Activated T-cell treated with anti-CD3 and anti-CD28 coated beads, Interleukin-2, amount 50 U/mL, for 24 hours (primary cell): ENCODE measurements around the gene ZNF581.
A peak's percentile ranks its signal among the peaks of the same experiment; 100 is the strongest.

Experiments used
- DNase-seq: peaks from one replicate; pipeline ENCODE4 v3.0.0-alpha.2; 2020
- H3K27ac Mint-ChIP-seq: 2 replicates; pipeline ENCODE4 v1.8.0; 2020; ENCODE audit warnings: mild to moderate bottlenecking, mixed read lengths
- H3K27me3 Mint-ChIP-seq: 2 replicates; pipeline ENCODE4 v1.8.0; 2020; ENCODE audit warnings: mixed read lengths
- H3K36me3 Mint-ChIP-seq: 2 replicates; pipeline ENCODE4 v1.8.0; 2020; ENCODE audit warnings: low read depth, mixed read lengths
- H3K4me1 Mint-ChIP-seq: 2 replicates; pipeline ENCODE4 v1.8.0; 2020; ENCODE audit warnings: low read depth, mixed read lengths
- H3K4me3 Mint-ChIP-seq: 2 replicates; pipeline ENCODE4 v1.8.0; 2020; ENCODE audit warnings: mild to moderate bottlenecking, moderate library complexity, mixed read lengths
- H3K9me3 Mint-ChIP-seq: 2 replicates; pipeline ENCODE4 v1.8.0; 2020; ENCODE audit warnings: mixed read lengths

ZNF581 gene

DNA sequence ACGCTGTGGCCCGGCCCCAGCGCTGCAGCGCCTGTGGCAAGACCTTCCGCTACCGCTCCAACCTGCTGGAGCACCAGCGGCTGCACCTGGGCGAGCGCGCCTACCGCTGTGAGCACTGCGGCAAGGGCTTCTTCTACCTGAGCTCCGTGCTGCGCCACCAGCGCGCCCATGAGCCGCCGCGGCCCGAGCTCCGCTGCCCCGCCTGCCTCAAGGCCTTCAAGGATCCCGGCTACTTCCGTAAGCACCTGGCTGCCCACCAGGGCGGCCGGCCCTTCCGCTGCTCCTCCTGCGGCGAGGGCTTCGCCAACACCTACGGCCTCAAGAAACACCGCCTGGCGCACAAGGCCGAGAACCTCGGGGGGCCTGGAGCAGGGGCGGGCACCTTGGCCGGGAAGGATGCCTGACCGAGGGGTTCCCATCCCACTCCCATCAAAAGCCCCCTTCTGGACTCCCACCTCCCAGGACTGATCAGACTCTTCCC lies 27.0 kb upstream of the ZNF581 start:
- no peaks in the 10 kb centered on the region for H3K9me3 Mint-ChIP-seq
- H3K27me3 Mint-ChIP-seq: no peaks in the 10 kb centered on the region
- H3K4me3 Mint-ChIP-seq: no peak overlapping the region
- H3K36me3 Mint-ChIP-seq: peaks cover 63% of the 10 kb centered on the region
- peaks cover 32% of the 10 kb centered on the region for H3K4me1 Mint-ChIP-seq
- no peak for DNase-seq
- no peak overlapping the region for H3K27ac Mint-ChIP-seq

GRCh38 chr19:55617426-55617825 lies 26.0 kb upstream of the ZNF581 start:
- no peak for DNase-seq
- no peaks in the 10 kb centered on the region for H3K9me3 Mint-ChIP-seq
- H3K27ac Mint-ChIP-seq: no peak overlapping the region
- no peak overlapping the region for H3K4me3 Mint-ChIP-seq
- H3K36me3 Mint-ChIP-seq: peaks cover 54% of the 10 kb centered on the region
- H3K4me1 Mint-ChIP-seq: peaks cover 22% of the 10 kb centered on the region
- no peaks in the 10 kb centered on the region for H3K27me3 Mint-ChIP-seq

- Mint-ChIP-seq H3K9me3 (no peaks in the 10 kb centered on the region), H3K4me1 (peaks cover 25% of the 10 kb centered on the region), H3K4me3 (no peak overlapping the region), H3K36me3 (peaks cover 44% of the 10 kb centered on the region), H3K27me3 (no peaks in the 10 kb centered on the region), H3K27ac (no peak overlapping the region)
- no peak for DNase-seq
Measured at GRCh38 chr19:55618426-55618825, 25.0 kb upstream of the ZNF581 start.

DNA sequence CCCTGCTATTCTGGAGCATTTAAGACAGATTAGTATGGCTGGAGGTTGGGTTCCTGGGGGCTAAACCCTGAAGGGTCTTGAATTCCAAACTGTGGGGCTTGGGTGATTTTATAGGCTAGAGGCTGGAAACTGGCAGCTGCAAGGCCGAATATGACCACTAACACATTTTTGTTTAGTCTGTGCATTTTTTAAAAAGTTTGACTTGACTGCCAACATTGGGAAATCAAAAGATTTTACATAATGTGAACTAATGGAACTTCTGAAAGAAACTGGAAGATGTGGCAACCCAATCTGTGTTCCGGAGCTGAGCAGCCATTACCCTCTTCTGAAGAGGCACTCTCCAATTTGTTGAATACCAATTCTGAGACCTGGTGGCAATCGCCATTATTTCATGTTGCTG lies 24.2 kb upstream of the ZNF581 start:
- H3K27ac Mint-ChIP-seq: no peak overlapping the region
- H3K4me1 Mint-ChIP-seq: peaks cover 31% of the 10 kb centered on the region
- H3K9me3 Mint-ChIP-seq: no peaks in the 10 kb centered on the region
- H3K4me3 Mint-ChIP-seq: no peak overlapping the region
- peaks cover 44% of the 10 kb centered on the region for H3K36me3 Mint-ChIP-seq
- no peaks in the 10 kb centered on the region for H3K27me3 Mint-ChIP-seq
- DNase-seq: no peak

DNA sequence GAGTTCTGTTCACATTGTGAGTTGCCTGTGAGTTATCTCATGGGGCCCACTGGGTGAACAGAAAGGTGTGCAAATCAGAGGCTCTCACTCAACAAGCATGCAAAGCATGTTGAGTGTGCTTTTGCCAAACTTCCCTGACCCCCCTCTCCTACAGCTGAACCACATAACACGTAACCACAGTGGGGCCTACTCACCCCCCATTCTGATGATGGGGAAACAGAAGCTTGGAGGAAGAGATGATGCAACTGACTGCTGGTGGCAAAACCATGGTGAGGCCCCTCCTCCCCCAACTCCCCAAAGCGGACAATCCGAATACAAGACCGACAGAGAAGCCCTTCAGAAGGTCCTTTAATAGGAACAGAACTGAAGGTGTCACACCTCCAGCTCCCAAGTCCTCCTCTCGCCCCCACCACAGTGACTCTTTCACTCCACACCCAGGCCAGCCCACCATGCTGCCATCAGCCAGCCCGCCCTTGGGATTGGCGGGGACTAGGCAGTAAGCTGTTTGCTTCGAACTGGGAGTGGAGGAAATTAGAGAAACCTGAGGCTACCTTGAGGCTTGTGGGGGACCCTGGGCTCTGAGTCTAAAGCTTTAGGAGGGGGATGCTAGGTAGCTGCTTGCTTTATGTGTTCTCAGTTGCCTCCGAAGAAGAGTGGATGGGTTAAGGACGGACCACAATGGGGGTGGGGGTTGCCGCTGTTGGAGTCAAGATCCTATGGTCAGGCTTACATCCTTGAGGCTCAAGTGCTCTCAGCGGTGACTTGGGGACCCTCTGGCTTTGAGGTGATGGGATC lies 22.8 kb upstream of the ZNF581 start:
- Mint-ChIP-seq H3K27me3 (no peaks in the 10 kb centered on the region), H3K9me3 (no peaks in the 10 kb centered on the region)

GRCh38 chr19:55621205-55621672 lies 22.2 kb upstream of the ZNF581 start:
- H3K4me1 Mint-ChIP-seq: peaks cover 44% of the 10 kb centered on the region
- H3K27me3 Mint-ChIP-seq: no peaks in the 10 kb centered on the region
- H3K9me3 Mint-ChIP-seq: no peaks in the 10 kb centered on the region
- H3K36me3 Mint-ChIP-seq: peaks cover 35% of the 10 kb centered on the region
- no peak for DNase-seq
- no peak overlapping the region for H3K4me3 Mint-ChIP-seq
- no peak overlapping the region for H3K27ac Mint-ChIP-seq

More for the DNA sequence above, 22.8 kb upstream of the ZNF581 start:
- H3K4me1 Mint-ChIP-seq: peaks cover 39% of the 10 kb centered on the region
- DNase-seq: no peak
- H3K4me3 Mint-ChIP-seq: no peak overlapping the region
- H3K36me3 Mint-ChIP-seq: peaks cover 40% of the 10 kb centered on the region
- H3K27ac Mint-ChIP-seq: peak overlapping the region; percentile 44

DNA sequence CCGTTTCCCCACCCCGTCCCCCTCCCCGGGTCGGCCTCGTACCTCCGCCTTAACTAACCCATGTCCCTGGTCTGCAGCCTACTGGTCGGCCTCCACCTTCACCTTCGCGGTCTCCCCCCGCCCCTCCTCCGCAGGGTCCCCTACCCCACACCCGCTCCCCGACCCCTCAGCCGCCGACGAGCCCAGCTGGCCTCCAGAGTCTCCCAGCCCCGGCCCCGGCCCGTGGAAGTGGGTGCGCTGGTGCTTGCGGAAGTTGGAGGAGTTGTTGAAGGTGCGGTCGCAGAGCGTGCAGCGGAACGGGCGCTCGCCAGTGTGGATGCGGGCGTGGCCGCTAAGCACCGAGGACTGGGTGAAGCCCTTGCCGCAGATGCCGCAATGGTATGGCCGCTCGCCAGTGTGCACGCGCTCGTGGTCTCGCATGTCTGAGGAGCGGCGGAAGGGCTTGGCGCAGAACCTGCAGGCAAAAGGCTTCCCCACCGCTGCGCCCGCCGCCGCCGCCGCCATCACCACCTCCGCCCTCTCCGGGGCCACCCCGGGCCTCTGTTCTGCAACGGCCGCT lies 21.7 kb upstream of the ZNF581 start:
- H3K4me3 Mint-ChIP-seq: no peak overlapping the region
- no peaks in the 10 kb centered on the region for H3K9me3 Mint-ChIP-seq
- no peak for DNase-seq
- no peaks in the 10 kb centered on the region for H3K27me3 Mint-ChIP-seq
- no peak overlapping the region for H3K27ac Mint-ChIP-seq
- peaks cover 49% of the 10 kb centered on the region for H3K4me1 Mint-ChIP-seq
- peaks cover 30% of the 10 kb centered on the region for H3K36me3 Mint-ChIP-seq

- no peaks in the 10 kb centered on the region for H3K9me3 Mint-ChIP-seq
- no peak overlapping the region for H3K27ac Mint-ChIP-seq
- H3K36me3 Mint-ChIP-seq: peaks cover 25% of the 10 kb centered on the region
- DNase-seq: no peak
- no peak overlapping the region for H3K4me3 Mint-ChIP-seq
- H3K27me3 Mint-ChIP-seq: peaks cover 5% of the 10 kb centered on the region
- H3K4me1 Mint-ChIP-seq: peaks cover 55% of the 10 kb centered on the region
Measured at GRCh38 chr19:55622242-55622969, 21.0 kb upstream of the ZNF581 start.

- Mint-ChIP-seq H3K27me3 (peaks cover 5% of the 10 kb centered on the region), H3K4me3 (no peak overlapping the region), H3K36me3 (peaks cover 18% of the 10 kb centered on the region), H3K27ac (no peak overlapping the region), H3K9me3 (no peaks in the 10 kb centered on the region), H3K4me1 (peaks cover 55% of the 10 kb centered on the region)
- no peak for DNase-seq
Measured at GRCh38 chr19:55623130-55623529, 20.3 kb upstream of the ZNF581 start.

- Mint-ChIP-seq H3K27me3 (peaks cover 5% of the 10 kb centered on the region), H3K36me3 (peaks cover 18% of the 10 kb centered on the region), H3K27ac (peak overlapping the region; percentile 98), H3K9me3 (no peaks in the 10 kb centered on the region), H3K4me1 (peaks cover 55% of the 10 kb centered on the region), H3K4me3 (peak overlapping the region; percentile 84)
- no peak for DNase-seq
Measured at GRCh38 chr19:55623561-55623960, 19.9 kb upstream of the ZNF581 start.

DNA sequence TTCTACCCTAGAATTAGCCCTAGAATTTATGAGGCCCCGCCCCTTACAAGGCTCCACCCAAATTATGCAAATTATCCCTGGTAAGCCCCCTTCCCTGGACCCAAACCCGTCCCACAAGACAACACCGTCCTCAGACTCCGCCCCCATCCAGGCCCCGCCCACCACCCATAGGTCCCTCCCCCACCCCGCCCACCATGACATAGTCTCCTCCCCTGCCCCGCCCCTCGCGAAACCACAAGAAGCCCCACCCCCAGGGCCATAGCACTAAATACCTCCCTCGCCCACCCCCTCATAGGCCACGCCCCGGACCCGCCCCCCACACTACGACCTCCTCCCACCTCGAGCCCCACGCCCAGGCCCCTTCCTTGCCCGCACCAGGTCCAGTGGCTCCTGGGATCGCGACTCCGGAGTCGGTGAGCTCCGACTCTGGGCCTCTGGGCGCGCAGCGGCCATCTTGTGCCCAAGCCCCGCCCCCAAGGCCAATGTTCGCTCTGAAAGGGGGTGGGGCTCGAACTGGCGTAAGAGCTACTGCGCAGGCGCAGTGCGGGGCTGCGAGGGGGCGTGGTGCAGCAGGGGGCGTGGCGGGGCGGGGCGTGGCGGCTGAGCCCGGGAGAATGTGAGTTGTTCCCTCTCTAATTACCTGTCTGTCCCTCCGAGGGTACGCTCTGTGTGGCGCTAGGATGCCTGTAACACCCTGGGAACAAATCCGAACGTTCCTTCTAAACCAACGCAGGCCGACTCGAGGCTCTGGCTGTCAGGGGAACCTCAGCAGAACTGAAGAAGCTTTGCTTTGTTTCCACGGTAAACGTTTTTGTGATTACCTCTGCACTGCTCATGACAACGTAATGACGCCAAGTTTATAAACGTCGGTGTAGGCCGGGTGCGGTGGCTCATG lies 19.1 kb upstream of the ZNF581 start, which contains the start of gene ZNF784:
Gene ZNF784 (minus strand): TSS at position 458 of the 895 bp plus-strand sequence. CDS start 5 bp downstream, at position 453.
- Mint-ChIP-seq H3K9me3 (no peaks in the 10 kb centered on the region), H3K36me3 (peaks cover 16% of the 10 kb centered on the region), H3K27me3 (peaks cover 5% of the 10 kb centered on the region), H3K27ac (peak within 1 kb of the TSS; percentile 98), H3K4me1 (peaks cover 53% of the 10 kb centered on the region), H3K4me3 (peak within 1 kb of the TSS; percentile 84)
- DNase-seq: peak; percentile 94

DNA sequence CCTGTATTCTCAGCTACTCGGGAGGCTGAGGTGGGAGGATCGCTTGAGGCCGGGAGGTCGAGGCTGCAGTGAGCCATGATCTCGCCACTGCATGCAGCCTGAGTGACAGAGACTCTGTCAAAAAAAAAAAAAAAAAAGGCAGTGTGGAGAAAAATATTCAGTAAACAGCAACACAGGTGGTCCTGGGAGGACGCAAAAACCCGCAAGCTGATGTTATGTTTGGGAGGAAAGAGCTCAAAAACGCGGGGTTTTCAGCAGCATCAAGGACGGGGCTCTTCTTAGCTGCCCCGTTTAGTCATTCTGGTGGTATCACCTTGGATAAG lies 18.5 kb upstream of the ZNF581 start:
- Mint-ChIP-seq H3K4me1 (peaks cover 48% of the 10 kb centered on the region), H3K27me3 (peaks cover 5% of the 10 kb centered on the region), H3K4me3 (peak overlapping the region; percentile 84), H3K27ac (peak overlapping the region; percentile 98), H3K9me3 (no peaks in the 10 kb centered on the region), H3K36me3 (peaks cover 11% of the 10 kb centered on the region)
- DNase-seq: no peak

DNA sequence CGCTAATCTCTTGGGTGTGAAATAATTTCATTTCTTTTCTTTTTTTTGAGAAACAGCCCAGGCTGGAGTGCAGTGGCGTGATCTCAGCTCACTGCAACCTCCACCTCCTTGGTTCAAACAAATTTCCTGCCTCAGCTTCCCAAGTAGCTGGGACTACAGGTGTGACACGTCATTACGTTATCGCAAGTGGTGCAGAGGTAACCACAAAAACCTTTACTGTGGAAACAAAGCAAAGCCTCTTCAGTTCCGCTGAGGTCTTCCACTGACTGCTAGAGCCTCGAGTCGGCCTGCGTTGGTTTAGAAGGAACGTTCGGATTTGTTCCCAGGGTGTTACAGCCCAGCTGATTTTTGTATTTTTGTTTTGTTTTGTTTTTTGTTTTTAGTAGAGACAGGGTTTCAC lies 17.1 kb upstream of the ZNF581 start:
- peaks cover 5% of the 10 kb centered on the region for H3K27me3 Mint-ChIP-seq
- peak overlapping the region; percentile 53 for H3K4me3 Mint-ChIP-seq
- H3K36me3 Mint-ChIP-seq: peaks cover 1% of the 10 kb centered on the region
- peaks cover 34% of the 10 kb centered on the region for H3K4me1 Mint-ChIP-seq
- H3K9me3 Mint-ChIP-seq: no peaks in the 10 kb centered on the region
- DNase-seq: no peak
- peak overlapping the region; percentile 79 for H3K27ac Mint-ChIP-seq

DNA sequence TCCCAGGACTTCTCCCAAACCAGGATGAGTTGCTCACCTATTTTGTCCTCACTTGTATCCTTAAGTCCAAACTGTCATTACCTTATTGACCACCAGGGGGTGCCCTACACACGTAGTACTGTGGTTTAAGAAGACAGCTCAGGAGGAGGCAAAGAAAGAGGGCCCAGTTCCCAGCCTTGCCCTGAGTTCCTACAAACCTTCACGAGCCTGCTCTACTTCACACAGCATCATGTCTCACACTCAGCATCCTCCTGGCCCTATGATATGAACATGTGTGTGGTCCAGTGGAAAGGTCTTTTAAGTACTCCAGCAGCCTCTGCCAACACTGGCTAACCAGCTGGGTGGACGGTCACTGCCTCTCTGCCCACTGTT lies 11.0 kb upstream of the ZNF581 start:
- Mint-ChIP-seq H3K4me3 (no peak overlapping the region), H3K27ac (peak overlapping the region; percentile 37), H3K4me1 (peaks cover 41% of the 10 kb centered on the region), H3K36me3 (peaks cover 28% of the 10 kb centered on the region), H3K27me3 (no peaks in the 10 kb centered on the region), H3K9me3 (no peaks in the 10 kb centered on the region)
- peak; percentile 73 for DNase-seq
